Right kidney (tissue), 1 donor: ENCODE measurements around the gene GCH1.
A peak's percentile ranks its signal among the peaks of the same experiment; 100 is the strongest.
"Not testable (repeated sequence)": the region's sequence is repeated elsewhere in the genome, so short reads cannot be mapped to it uniquely, and the experiment has no call there.

ENCODE experiments used
- DNase-seq: peaks from one replicate; pipeline ENCODE4 v3.0.0-alpha.2; 2016

The GCH1 gene

DNA sequence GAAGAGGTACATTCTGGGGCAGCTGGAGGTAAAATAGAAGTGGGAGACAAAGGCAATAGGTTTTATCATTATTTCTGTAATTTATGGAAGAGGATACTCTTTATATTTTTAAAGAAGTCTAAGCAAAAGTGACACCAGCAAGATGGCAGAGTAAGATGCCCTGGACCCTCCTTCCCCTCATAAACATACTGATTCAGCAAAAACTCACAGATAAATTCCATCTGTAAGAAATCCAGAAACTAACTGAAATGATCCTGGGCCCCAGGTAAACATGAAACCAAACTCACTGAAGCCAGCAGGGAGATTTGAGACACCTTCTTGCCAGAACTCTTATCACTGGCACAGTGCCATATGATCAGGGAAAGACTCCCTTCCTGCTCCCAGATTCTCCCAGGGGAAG is 79.9 kb downstream of the GCH1 start:
- DNase-seq: no peak

DNA sequence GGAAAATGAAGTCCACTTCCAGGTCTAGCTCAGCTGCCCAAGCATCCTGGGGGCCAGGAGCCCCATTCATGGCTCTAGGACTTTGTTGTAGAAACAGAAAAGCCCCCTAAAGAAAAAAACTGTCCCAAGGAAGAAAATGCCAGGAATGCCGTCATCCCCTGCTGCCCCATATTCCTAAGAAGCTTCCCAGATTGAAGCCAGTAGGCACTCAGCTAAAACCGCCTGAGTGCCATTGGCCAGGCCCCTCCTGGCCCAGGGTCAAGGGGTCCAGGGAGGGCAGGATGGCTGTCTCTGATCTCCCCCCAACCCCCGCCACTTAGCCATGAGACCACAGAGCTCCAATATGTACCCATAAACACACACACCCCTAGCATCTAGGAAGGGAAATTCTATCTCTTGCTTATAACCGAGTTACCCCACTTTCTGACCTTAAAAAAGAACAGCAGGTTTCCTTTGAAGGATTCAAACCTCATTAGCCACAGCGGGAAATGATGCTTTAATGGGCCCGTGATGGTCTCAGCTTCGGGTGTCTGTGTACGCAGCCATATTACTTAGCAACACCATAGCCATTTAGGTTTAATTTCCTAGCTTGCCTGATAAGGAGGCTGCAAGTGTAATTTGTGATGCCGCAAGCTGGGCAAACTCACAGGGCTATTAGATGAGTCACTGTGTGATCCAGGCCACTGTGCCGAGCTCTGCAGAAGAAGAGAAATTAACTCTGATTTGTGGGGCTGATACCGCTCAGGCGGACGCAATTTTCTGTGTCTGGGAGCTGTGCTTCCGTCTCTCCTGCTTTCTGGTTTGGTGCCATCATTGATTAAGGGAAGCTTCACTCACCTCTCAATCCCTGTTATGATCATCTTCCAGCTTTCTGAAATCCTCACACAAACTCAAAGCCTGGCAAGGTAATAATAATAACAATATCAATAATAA is 84.2 kb downstream of the GCH1 start:
- DNase-seq: no peak

DNA sequence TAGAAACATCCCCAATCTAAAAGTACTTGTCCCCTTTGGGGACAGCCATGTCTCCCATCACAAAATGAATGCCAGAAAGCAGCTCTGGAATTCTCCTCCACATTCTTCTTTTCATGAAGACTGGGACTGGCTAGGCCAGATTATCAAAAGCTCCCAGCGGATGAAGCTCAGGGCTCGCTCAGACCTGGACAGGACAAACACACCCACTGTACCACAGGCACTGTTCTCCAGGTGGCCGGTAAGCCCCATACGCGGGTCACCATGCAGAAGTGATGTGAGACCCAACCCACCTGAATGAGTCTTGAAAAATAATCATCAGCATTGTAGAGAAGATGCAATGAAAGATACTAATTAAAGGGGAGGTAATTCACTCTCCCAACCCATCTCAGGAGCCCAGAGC is 85.1 kb downstream of the GCH1 start:
- no peak for DNase-seq

DNA sequence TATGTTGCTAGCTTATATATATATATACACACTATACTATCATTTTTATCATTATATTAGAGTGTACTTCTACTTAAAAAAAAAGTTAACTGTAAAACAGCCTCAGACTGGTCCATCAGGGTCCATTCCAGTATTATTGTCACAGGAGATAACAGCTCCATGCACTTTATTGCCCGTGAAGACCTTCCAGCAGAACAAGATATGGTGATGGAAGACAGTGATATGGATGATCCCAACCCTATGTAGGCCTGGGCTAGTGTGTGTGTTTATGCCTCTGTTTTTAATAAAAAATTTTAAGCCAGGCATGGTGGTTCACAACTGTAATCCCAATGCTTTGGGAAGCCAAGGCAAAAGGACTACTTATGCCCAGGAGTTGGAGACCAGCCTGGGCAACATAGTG is 86.2 kb downstream of the GCH1 start:
- DNase-seq: no peak

DNA sequence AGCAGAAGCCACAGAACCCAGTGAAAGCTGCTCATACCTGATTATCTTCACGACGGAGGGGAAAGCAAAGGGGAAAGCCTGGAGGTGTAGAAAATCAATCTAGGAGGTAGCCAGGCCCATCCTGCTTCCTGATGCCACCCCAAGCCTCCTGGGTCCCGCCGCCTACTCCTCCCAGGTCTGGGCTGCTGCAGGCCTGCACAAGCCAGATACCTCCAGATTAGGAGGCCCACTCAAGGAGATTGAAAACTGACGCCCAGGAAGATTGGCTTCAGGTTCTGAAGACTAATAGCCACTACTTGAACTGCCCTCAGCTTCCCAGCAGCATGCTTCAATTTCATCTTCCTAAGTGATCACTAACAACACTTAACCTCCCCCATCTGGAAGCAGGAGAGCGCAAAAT is 87.1 kb downstream of the GCH1 start:
- DNase-seq: no peak

DNA sequence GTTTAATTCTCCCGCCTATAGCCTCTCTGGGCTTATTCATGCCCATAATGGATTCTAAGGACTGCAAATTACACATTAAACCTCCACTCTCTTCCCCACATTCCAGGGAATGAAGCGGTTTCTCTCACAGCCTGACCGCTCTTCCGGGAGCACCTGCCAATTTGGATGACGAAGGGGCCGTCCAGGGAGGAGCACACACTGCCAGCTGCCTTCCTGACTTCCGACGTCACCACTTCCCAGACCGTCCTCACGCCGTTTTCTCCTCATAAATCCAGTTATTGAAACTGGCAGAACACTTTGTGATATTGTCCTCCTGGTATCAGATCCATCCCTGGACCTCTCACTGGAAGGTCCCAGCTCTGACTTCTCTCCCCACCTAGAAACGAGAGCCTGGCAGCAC is 87.6 kb downstream of the GCH1 start:
- no peak for DNase-seq

DNA sequence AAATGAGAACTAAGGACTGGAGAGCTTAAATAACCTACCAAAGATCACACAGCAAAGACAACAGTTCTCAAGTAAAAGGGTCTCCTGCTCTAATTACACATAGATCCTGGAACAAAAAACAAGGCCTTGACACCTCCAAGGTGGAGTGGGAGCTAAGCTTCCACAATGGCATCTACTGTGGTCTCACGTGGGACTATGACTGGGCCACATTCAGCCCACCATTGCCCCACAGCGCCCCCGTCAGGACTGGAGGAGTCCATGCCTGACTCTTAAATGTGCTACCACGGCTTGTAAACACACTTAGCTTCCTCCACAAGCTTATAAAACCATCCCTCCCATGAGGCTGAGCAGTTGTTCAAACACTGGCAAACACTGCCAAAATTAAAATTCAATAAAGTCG is 88.5 kb downstream of the GCH1 start:
- no peak for DNase-seq

DNA sequence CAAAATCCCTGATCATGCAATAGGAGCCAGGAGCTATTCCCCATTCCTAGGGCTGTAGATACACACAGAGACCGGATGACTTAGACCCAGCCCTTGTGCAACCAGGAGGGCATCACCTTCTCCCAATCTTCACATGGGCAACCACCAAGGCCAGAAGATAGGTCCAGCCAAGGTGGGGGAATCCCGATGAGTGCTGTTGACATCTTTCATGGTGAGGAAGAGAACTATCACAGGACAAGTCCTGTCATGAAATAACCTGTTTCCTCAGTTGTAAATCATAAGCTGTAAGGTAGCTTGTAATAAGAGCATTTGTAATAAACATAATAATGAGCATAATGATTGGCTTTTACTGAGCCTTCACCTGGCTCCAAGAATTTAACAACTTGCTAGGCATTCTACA is 89.5 kb downstream of the GCH1 start:
- no peak for DNase-seq

DNA sequence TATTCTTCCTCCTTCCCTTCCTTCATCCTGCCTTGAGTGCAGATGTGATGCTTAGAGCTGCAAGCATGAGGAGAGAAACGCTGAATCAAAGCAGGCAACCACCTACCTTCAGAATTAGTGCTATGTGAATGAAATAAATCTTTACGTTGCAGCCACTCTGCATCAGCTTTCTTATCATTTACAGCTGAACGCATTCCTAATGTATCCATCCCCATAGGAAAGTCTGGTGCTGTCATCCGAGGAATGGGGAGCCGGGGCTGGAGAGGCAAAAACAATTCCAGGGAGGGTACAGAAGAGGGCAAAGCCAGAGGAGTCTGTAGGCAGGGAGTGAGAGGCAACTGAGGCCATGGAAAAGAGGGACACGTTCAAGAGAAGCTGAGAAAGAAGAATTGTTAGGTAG is 90.0 kb downstream of the GCH1 start:
- DNase-seq: no peak

DNA sequence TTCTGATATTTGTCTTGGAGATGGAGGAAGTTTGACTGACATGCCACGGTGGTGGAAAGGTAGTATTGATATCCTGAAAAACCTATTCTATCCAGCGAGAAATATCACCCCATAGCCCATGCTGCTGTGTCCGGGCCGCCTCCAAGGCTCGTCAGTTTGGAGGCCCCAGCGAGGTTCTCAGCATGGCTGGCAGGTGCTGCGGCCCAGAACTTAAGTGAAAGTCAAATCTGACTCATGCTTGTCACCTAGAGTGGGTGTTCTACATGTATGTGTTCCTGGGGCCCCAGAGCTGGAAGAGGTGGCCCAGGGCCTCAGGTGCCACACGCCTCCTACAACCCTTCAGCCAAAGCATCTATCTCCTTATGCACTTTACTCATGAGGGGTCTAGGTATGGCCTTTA is 92.9 kb downstream of the GCH1 start:
- DNase-seq: no peak

DNA sequence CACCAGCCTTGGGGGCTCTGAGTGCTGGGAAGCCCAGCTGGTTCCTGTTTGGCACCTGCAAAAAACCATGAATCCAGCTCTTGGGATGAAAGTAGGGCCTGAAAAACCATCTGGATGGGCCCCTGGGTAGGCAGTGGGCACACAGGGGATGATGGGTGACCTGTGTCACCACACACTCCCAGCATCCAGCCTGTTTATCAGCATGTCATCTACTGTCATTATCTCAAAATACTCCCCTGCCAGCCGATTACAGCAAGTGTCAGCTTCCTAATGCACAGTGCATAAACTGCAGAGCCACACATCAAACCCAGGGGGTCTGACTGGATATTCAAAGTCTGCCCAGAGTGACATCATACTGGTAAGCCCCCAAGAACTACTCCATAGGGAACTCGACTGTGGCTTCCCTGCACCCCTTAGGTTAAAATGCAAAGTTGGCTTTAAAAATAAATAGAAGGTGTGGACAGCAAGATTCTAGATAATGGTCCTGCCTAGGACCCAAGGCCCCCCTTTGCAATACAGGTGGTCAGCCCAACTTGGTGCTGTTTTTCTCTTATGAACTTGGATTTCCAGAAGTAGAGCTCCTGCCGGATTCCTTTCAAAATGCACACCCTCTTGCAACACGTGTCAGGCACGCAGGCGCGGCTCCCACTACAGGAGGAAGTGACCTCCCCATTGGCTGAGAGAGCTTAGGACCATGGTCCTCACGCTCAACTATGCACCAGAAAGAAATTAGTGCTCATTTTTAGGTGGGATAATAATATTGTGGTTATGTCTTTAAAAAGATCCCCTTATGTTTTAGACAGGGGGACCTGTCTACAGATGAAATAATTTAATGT is 94.1 kb downstream of the GCH1 start:
- DNase-seq: no peak

DNA sequence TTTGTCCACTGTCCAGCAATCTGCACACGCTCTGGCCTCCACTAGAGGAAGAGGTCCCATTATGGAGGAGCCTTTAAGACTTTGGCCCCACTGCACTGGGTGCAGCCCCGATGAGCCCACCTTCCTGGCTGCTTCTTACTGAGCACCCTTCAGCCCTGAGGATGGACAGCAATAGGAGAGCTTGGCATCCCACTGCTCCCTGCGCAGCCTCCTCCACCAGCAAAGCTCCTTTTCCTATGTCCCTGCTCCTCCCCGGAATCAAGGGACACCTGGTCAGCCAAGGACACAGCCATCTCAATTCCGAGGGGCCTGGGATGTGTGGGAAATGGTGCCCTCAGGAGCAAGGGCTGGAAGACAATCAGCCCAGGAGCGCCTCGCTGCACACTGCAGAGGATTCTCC is 94.7 kb downstream of the GCH1 start:
- no peak for DNase-seq

DNA sequence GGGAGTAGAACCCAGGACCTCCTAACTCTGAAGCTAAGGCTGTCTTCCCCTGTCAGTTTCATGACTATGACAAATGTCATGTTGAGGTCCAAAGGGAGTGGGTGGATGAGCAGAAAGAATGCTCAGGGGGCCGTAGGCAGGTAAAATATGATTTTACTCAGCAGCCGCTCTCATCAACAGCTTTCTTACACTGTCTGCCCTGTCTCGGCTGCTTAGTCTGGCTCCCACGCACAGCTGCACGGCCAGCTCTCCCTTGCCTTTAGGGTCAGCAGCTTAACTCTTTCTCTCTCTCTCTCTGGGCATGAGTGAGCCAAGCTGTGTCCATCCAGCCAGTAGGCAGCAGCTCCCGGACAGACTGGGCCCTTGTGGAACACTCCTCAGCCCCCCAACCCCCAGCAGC is 95.2 kb downstream of the GCH1 start:
- DNase-seq: peak; percentile 31

DNA sequence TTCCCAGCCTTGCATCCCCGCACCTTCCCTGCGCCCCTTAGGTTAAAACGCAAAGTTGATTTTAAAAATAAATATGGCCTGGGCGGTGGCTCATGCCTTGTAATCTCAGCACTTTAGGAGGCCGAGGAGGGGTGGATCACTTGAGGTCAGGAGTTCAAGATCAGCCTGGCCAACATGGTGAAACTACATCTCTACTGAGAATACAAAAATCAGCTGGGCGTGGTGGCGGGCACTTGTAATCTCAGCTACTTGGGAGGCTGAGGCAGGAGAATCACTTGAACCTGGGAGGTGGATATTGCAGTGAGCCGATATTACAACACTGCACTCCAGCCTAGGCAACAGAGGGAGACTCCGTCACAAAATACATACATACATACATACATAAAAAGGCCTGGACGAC is 96.0 kb downstream of the GCH1 start:
- DNase-seq: no peak

DNA sequence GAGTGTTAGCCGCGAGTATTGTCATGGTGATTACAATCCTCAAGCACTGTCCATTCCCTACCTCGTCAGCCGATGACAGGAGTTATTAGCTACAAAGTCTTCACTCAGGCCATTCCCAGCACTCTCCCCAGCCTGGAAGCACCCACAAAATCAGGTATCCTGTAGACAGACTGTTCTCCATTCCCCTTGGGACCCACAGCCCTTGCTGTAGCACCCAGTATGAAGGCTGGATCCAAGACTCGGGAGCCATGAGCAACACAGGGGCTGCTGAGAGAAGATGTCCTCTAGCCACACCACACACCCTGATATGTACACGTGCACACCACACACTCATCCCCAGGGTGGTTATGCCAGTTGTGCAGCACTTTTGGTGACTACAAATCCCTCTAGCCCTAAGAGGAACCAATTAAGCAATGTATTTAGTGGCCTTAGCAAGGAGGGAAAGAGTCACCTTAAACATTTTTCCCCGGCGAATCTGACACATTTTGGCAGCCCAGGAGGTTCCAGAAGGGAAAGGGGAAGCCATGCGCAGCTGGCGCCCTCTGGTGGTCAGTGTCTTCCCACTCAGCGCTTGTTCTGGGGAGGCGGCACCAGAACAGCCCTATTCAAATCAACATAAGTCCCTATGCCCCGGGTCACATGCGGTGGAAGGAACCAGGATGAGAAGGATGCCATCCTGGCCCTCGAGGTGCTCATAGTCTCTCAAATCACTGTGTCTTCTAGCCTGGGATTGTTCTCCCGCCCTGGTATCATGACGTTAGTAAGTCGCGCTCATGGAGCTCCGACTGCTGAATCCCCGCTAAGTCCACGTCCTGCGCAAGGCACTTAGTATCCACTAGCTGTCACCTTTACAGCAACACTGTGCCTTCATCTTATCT is 96.9 kb downstream of the GCH1 start:
- peak; percentile 79 for DNase-seq

DNA sequence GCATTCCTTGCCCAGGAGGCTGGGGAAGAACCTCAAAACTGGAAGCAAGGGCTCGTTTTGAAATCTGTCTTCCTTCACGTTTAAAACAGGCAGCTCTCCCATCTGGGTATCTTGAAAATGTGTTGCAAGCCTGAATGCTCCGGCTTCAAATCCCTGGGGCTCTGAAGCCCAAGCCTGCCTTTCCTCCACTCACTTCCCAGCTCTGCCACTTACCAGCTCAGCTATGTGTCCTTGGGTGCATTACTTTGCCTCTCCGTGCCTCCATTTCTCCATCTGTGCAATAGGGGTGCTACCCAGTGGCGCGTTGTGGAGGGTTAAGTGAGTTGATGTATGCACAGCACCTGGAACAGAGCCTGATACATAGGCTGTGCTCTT is 97.6 kb downstream of the GCH1 start:
- no peak for DNase-seq

DNA sequence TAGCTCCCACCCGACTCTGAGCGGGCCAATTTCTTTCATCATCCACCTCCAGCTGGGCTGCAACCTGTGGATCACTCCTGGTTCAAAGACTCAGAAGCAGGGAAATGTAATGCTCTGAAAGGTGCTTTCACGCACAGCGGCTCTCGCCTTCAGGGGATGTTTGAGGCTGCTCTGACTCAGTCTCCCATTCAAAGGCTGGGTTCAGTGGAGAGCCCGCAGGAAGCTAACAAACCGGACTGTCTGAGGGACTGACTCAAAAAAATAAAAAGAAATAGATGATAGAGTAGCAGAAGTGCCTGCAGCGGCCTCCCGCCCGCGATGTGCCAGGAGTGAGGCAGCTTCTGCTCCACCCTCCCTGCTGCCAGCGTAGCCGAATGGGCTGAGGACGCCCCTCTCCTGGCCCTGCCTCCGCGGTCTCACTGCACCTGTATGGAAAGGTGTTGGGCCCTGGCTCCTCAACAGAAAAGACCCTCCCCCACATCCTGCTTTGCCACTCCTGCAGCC is 98.0 kb downstream of the GCH1 start:
- no peak for DNase-seq

DNA sequence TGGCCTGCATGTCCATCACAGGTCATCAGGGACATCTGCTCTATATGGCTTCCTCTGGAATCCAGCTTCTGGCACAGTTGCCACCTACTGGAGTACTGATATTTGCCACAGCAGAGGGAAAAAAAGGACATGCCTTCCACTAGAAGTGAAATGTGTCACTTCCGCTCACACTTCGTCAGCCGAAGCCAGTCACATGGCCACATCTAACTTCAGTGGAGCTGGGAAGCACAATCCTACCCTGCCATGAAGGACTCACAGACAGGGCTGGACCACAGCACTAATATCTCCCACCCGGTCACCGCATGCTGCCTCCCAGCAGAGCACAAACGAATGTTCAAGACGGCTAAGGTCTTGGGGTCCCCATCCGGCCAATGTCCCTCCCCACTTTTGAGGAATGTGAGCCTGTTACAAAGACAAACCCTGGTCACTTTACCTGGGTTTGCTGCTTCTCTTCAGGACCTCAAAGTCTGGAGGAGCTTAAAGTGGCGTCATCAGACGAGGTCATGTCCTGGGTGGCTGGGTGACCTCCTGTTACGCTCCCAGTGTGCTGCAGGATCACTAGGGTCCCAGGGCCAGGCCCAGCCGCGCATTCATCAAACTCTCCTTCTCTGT is 98.6 kb downstream of the GCH1 start:
- DNase-seq: no peak

DNA sequence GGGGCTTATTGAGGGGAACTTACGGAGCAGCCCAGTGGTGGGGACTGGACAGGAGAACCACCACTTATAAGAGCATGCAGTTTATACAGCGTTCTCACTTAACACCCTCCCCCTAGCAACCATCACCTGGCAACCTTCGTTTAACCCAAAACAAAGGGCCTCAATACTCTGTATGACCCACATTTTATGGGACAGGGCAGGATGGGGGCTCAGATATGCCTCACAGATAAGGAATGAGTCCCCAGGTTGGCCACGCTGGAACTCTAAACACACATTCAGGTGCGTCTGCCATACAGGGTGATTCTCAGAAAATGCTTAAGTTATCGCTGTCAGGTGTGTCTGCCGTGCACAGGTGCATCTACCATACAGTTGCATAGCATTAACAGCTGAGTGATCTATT is 99.2 kb downstream of the GCH1 start:
- DNase-seq: no peak

DNA sequence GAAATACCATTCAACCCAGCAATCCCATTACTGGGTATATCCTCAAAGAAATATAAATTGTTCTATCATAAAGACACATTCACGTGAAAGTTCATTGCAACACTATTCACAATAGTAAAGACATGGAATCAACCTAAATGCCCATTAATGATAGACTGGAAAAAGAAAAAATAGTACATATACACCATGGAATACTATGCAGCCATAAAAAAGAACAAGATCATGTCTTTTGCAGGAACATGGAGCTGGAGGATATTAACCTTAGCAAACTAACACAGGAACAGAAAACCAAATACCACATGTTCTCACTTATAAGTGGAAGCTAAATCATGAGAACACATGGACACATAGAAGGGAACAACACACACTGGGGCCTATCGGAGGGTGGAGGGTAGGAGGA is 101.1 kb downstream of the GCH1 start:
- not testable (repeated sequence) for DNase-seq

DNA sequence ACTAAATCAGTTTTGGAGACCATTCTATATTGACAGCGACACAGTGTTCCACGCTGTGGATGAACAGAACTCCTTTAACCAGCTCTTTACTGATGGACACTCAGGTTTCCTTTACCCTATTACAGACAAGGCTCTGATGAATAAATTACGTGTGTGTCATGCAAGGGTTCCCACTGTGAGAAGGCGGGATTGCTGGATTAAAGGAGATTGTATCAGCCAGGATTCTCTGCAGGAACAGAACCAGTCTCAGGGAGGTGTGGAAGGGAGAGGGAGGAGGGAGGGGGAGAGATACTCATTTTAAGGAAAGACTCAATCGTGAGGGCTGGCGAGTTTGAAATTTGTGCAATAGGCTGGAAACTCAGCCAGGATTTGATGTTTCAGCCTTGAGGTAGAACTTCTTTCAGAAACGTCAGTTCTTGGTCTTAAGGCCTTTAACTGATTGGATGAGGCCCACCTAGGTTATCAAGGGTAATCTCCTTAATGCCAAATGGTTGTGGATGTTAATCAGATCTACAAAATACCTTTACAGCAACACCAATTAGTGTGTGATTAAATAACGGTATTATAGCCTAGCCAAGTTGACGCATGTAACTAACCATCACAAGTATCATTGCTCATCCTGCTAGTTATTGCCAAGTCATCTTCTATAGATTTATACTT is 104.0 kb downstream of the GCH1 start:
- no peak for DNase-seq

DNA sequence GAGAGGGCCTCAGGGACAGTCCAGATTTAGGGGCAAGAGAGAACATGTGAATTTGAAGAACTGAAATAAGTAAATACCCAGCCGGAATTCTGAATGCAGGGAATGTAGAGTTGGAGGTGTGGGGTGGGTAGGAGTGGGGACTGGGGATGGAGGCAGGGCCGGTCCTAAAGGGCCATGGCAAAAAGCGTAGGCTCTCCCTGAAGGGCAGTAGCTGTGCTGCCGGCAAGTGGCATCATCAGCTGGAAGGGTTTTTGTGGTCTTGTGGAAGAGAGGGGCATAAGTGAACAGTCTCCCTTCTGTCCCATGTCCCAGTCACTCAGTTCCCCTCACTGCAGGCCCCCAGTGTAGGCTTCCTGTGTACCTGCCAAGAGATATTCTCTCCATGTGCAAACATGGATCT is 104.6 kb downstream of the GCH1 start:
- DNase-seq: no peak
